Suprapubic skin (tissue), 4 donors: ENCODE results near the gene AK2.

Experiments used
- EP300 ChIP-seq: sonication (generic); formaldehyde crosslinking; IDR thresholded peaks from one replicate; pipeline ENCODE4 v1.6.1; 2017; ENCODE audit warnings: antibody characterized with exemption
- POLR2AphosphoS5 ChIP-seq, 3 donors: sonication (generic); formaldehyde crosslinking; IDR thresholded peaks; one replicate each; pipeline ENCODE4 v1.6.1; 2017; ENCODE audit warnings: antibody characterized with exemption in 3 of 3

GRCh38 chr1:33045814-33046213 is 9.1 kb upstream of the AK2 start:
- no peak for TF ChIP-seq POLR2AphosphoS5 (IDR thresholded peaks at IDR 0.05)
- no peak for TF ChIP-seq EP300
